DMS114 treated with DMSO at 0.1 percent for 48 hours (cell line): ENCODE data around the gene LPCAT2.
A peak's percentile ranks its signal among the peaks of the same experiment; 100 is the strongest.

ENCODE experiments used
- DNase-seq: peaks from one replicate; lab custom pipeline; 2025; ENCODE audit not compliant: unreplicated experiment; lab: John Stamatoyannopoulos, UW

Gene LPCAT2

DNA sequence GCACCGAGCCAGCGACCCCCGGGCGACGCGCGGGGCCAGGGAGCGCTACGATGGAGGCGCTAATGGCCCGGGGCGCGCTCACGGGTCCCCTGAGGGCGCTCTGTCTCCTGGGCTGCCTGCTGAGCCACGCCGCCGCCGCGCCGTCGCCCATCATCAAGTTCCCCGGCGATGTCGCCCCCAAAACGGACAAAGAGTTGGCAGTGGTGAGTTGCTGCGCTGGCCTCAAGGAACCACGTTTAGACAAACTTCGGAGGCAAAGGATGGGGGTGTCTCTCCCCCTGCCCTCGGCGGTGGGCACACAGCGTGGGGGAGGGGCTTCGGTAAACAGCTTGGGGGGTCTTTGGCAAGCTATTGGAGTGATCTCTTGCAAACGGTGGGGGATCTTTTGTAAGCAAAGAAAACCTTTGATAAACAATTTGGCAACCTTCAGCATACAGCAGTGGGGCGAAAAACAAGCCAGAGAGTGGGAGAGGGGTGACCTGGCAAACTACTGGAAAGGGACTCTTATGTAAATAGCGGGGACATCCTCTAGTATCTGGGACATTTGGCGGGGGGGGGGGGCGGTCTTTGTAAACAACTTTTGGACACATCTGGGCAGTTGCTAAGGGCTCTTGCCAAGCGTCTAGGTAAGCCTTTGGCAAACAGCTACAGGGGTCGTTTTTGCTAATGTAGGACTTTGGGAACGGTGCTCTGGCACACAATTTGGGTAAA is 29.3 kb upstream of the LPCAT2 start:
- no peak for DNase-seq

DNA sequence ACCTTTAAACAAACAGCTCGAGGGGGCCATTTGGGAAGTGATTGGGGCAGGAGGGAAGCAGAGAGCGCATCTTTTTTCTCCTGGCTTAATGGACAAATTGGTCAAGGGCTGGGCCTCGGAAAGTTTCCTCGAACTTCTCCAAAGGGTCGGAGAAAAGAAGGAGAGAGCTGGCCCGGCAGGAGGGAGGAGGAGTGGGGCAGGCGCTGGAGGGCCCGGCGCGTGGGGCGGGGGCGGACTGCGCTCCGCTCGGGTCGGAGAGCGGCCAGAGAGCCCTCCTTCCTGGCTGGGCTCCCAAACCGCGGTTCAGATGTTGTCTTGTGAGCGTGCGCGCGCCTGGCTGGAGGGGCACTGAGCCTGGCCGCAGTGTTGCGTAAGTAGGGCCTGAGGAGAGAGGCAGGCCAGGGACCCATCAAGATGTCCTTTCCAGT is 28.6 kb upstream of the LPCAT2 start:
- no peak for DNase-seq

DNA sequence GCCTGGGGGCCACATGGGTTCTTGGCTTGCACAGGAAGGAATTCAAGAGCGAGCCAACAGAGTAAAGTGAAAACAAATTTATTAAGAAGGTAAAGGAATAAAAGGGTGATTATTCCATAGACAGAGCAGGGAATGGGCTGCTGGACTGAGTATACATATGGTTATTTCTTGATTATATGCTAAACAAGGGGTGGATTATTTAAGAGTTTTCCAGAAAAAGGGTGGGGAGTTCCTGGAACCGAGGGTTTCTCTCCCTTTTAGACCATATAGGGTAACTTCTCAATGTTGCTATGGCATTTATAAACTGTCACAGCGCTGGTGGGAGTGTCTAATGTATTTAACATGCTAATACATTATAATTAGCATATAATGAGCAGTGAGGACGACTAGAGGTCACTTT is 27.8 kb upstream of the LPCAT2 start:
- no peak for DNase-seq

DNA sequence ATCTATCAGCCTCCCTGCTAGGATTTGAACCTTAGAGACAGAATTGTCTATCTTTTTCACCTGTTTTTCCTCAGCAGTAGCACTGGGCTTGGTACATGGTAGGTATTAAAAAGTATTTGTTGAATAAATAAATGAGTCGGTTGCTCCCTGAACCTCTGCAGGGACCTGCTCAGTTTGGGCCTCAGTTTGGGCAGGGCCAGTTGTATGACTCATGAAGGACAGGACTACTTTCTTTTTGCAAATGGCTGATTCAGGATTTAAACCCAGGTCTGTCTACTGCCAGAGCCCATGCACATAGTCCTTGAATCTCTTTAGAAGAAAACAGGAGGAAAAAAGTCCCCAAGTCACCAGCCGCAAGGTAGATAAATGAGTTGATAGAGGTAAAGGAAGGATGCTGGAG is 26.8 kb upstream of the LPCAT2 start:
- DNase-seq = no peak

DNA sequence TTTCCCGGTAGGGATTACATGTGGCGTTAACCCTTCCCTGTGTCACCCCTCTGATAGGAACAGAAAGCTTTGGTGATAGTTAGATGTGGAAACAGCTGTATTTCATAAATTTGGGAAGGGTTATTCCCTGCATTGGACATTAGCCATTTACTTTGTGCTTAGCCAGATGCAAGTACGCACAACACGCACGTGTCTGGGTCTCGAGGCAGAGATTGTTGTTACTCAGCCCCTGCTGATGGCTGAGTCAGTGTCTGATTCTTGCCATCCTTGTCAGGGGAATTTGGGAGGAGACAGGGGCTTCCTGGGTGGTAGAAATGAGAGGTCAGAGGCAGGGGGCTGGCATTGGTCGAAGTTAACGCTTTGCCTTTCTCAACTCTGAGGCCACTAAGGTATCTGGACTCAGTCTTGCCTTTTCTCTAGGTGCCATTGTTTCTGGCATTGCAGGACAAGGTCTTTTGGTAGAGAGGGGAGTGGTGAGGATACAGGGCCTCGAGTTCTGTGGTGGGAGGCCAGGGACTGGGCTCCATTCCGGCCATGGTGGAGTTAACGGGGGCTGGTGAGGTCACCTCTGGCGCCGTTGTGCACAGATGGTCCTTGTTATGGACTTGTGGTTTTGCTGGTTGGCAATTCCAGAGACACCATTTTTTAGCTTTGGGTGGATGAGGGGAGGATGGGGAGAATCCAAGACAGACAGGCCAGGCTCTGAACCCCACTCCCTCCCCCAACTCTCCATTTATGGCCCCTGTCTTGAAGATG is 21.6 kb upstream of the LPCAT2 start:
- no peak for DNase-seq

DNA sequence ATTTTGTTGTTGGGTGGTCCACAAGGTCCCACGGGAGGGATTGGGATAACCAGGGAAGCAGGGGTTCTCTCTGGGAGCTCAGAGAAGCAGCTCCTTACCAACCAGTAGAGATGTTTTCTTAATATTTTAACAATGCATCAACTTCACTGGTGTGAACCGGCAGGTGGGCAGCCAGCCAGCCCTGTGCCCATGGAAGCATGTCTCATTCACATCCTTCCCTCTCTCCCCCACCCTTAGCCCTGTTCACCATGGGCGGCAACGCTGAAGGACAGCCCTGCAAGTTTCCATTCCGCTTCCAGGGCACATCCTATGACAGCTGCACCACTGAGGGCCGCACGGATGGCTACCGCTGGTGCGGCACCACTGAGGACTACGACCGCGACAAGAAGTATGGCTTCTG is 20.6 kb upstream of the LPCAT2 start:
- DNase-seq = no peak

DNA sequence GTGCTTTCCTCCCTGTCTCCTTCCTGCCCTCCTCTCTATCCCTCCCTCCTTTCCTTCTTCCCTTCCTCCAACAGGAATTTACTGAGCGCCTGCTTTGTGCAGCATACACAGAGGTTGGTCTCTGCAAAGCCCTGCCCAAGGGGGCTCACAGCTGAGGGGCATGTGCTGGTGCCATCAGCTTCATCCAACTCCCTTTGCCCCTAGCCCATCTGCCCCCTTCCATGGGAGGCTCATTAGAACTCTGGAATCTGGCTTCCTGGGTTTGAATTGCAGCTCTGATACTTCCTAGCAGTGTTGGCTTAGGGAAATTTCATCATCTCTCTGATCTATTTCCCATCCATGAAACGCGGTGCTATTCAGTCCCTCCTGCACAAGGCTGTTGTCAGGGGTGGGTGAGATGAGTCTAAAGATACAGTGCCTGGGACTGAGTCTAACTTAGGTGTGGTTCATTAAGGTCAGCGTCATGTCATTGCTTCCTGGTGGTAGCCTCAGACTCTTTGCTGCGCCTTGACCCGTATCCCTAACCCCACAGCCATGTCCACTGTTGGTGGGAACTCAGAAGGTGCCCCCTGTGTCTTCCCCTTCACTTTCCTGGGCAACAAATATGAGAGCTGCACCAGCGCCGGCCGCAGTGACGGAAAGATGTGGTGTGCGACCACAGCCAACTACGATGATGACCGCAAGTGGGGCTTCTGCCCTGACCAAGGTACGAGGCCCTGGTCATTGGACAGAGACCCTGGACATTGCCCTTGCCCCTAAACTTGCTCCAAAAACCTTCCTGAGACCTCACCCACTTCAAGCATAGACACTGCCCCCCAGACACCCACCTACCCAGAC is 19.5 kb upstream of the LPCAT2 start:
- DNase-seq = no peak

DNA sequence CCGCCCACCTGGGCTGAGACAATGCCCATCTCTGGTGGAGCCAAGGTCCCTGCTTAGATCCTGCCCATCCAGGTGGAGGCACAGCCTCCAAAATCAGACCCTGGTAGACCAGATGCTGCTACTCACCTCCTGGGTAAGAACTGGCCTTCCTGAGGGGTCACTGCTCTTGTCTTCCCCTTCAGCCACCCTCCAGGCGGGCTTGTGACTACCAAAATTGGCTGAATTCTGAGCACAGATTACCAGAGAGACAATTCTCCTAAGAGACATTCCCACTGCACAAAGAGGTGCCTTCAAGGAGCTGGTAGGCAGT is 19.0 kb upstream of the LPCAT2 start:
- DNase-seq = no peak

DNA sequence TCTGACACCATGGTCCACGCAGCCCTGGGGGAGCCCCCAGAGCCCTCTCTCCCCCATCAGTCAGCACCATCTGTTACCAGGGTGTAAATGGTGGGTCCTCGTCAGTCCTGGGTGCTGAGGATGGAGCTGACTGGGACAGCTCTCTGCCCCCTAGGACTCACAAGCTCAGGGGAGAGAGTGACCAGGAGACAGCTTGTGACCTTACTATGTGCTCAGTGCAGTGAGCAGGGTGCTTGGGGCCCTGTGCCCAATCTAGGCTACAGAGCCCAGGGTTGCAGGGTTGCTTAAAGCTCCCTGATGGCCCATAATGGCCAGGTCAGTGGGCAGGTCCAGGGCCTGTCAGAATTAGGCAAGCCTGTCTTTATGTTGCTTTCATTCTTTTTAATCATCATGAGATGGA is 18.6 kb upstream of the LPCAT2 start:
- no peak for DNase-seq

DNA sequence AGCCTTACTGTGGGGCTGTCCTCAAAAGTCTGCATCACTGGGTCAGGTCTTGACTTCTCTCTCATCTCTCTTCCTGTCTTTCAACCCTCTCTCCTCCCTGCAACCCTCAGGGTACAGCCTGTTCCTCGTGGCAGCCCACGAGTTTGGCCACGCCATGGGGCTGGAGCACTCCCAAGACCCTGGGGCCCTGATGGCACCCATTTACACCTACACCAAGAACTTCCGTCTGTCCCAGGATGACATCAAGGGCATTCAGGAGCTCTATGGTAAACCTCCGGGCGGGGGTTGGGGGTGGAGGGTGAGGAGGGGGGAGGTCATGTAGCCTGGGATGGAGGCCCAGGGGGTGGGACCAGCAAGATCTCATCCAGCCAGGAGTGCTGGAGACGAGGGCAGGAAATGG is 17.2 kb upstream of the LPCAT2 start:
- DNase-seq = no peak

DNA sequence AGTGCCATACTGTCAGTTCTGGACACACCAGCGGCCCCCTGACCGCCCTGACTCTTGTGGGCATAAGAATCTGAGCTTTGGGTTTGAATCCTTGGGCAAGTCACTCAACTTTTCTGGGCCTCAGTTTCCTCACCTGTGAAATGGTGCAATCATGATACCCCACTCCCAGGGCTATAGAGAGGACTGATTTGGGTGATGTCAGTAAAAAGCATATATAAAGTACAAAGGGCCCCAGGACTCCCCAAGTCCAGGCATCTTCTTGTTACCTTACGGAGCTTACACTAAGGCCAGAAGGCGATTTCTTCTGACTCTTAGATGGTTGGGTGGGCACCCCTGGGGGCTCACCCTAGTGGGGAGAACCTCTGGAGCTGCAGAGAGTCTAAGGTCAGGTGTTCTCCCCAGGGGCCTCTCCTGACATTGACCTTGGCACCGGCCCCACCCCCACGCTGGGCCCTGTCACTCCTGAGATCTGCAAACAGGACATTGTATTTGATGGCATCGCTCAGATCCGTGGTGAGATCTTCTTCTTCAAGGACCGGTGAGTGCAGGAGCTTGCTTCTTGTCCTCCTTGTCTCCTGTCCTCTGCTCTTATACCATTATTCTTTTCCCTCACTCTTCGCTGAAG is 16.0 kb upstream of the LPCAT2 start:
- DNase-seq = no peak

DNA sequence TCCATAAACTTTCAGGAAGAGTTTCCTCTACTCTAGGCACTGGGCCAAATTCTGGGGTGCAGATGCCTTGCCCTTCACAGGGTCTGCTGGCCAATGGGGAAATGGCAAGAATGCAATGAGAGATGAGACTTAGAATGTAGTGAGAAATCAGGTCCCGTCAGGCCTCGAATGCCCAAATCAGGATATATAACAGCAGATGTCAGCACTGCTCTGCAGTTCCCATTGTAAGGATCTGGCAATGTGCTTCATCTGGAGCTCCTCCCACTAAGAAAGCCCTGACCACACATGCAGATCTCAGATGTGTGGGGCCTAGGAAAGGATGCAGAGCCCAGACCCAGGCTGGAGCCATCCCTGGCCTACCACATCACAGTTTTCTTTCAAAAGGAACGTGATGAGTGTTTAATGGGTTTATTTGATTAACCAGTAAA is 13.9 kb upstream of the LPCAT2 start:
- DNase-seq = peak; percentile 17

DNA sequence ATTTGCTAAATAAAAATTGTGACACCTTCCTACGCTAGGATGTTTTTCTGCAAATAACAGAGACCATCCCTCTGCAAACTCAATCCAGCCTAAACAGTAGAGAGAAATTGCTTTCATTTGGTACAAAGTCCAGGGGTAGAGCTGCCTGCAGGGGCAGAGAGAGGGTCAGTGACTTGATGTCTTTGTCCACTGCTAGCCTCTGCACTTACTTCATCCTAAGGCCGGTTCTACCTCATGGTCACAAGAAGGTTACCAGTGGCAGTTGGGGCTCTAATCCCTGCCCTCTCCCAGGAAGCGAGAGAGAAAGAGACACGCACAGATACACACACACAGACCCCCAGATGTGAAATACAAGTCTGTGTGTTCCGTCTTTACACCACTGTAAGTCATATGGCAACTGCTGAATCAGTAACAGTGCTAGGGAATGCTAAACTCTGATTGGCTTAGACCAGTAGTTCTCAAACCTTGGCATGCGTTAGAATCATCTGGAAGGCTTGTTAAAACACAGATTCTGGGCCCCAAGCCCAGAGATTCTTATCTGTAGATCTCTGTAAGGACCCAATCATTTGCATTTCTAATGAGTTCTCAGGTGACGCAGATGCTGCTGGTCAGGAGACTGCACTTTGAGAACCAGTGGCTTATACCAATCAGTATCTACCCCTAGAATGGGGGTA is 13.1 kb upstream of the LPCAT2 start:
- no peak for DNase-seq

DNA sequence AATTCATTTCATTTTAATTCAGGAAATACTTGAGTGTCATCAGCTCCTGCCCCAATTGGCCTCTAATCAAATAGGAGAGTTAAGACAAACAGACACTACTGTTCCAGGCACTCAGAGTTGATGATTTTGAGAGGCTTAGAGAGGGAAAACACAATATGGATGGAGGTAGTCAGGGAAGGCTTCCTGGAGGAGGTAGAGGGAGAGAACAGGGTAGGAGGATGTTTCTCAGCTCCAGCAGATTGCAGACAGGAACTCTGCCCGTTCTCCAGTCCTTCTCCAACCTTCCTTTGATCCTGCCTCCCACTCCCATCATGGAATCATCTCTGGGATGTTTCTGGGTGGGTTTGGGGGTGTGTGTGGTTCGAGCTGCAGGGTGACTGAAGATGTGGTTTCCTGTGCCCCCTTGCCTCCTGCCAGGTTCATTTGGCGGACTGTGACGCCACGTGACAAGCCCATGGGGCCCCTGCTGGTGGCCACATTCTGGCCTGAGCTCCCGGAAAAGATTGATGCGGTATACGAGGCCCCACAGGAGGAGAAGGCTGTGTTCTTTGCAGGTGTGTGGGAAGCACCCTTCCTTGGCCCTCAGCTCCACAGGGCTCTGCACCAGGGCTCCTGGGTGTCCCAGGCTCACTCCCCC is 12.2 kb upstream of the LPCAT2 start:
- DNase-seq = no peak

DNA sequence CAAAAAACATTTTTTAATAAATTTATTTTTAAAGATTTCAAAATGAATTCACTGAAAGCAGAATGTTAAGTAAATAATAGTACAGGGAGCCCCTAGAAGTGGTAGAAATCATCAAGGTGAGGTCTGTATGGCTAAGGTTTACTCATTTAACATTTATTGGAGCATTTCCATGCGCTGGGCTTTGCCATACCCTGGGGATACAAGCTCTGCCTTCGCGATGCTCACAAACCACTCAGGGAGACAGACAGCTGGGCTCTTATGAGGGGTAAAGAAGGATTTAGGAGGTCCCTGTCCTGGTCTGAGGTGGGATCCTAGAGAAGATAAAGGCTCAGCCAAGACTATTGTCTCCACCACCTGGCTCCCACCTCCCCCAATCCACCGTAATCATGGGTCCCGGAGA is 11.3 kb upstream of the LPCAT2 start:
- no peak for DNase-seq

DNA sequence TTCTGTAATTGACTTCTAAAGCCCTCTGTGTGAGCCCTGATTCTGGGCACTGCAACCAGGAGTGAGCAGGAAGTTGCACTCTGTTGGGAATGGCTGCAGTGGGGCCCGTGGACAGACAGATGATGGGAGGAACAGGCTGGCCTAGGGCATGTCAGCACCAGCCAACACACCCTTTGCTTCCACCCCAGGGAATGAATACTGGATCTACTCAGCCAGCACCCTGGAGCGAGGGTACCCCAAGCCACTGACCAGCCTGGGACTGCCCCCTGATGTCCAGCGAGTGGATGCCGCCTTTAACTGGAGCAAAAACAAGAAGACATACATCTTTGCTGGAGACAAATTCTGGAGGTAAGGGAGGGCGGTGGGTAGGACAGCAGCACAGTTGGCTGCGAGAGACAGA is 10.8 kb upstream of the LPCAT2 start:
- no peak for DNase-seq

DNA sequence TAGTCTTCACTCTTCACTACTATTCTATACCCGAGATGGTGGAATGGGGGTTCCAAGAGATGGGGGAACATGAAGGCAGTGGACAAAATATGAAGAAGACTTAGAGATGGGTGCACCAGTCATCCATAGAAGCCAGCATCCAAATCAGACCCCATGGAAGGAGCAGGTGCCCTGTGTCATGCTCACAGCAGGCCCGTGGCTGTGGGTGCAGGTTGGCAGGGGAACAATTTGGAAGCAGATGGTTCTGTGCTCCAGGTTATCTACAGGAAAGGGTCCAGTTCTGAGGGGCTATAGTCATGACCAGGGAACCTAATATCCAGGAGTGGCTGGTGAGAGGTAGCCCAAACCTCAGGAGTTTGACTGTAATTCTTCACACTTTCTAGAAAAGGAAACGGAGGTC is 9.6 kb upstream of the LPCAT2 start:
- DNase-seq = no peak

DNA sequence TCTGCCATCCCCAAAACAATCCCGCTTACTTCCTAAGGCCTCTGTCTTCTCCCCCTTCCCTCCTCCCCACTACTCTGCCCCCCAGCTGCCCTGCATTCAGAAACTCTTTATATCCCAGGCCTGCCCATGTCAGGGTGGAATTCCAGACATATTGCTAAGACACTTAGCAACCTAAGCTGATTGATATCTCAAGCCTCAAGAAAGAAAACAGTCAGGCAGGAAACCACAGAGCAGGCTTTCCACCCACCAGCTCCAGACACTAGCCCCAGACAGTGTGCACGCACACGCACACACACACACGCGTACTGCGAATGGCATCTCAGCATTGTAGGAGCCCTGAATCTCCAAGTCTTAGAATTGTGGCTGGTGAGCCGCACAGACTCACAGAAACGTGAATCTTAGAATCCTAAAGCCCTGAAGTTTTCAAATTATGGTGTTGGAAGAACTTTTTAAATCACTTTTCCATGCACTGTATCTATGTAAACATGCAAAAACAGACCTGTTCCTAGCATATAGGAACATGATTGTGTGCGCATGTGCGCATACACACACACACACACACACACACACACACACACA is 8.8 kb upstream of the LPCAT2 start:
- DNase-seq = no peak

DNA sequence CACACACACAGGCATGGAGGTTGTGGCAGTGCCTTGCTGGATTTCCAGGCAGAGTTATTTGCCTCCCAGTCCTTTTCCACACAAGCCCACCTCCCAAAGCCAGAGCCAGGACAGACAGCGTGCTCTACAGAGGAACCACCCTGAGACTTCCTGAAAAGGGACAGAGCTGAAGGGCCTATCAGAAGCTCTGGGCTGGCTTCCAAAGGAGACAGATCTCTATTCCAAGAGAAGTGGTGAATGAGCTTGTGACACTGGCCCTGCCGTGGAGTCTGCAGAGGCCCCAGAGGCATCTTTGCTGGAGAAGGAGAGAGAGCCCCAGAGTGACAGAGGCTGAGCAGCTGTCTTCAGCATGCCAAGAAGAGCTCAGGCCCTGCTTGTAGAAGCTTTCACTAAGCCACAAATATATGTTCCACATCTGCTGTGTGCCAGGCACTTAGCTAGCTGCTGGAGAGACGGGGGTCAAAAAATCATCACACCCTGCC is 8.3 kb upstream of the LPCAT2 start:
- DNase-seq = no peak
